Measurements from ENCODE around the gene LCE2C.
A peak's percentile ranks its signal among the peaks of the same experiment; 100 is the strongest.
"Not testable (repeated sequence)": the region's sequence is repeated elsewhere in the genome, so short reads cannot be mapped to it uniquely, and the experiment has no call there.

Gene LCE2C, protein sequence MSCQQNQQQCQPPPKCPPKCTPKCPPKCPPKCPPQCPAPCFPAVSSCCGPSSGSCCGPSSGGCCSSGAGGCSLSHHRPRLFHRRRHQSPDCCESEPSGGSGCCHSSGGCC

GRCh38 chr1:152674983-152675382 lies at the start of gene LCE2C:
TSS of gene LCE2C (plus strand) at chr1:152675279. CDS start at chr1:152676016, 737 bp downstream.
- DNase-seq (ENCODE audit: low spot score): not testable (repeated sequence)

DNA sequence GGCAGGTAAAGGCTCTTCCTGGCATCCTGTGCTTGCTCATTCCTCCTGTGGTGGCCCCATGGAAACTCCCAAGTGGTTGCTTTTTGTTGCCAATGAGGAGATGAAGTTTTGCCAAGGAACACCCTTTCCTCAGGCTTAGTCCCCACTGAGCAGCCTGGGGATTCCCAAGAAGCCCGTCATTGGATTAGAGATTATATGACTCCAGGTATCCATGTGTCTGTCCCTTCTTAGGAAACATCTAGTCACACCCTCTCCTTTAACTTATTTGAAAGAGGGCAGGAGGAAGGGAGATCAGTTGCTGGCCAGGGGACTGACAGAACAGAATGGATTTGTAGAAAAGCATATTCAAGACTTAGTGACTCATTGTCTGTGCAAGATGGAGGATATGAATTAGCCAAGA lies 48.3 kb upstream of the LCE2C start:
- no peak for DNase-seq (ENCODE audit: low spot score)

- DNase-seq (ENCODE audit: low spot score): no peak
Observed at GRCh38 chr1:152630596-152630995, 44.5 kb upstream of the LCE2C start.

- no peak for DNase-seq (ENCODE audit: low spot score)
Observed at GRCh38 chr1:152640351-152640750, 34.7 kb upstream of the LCE2C start.

DNA sequence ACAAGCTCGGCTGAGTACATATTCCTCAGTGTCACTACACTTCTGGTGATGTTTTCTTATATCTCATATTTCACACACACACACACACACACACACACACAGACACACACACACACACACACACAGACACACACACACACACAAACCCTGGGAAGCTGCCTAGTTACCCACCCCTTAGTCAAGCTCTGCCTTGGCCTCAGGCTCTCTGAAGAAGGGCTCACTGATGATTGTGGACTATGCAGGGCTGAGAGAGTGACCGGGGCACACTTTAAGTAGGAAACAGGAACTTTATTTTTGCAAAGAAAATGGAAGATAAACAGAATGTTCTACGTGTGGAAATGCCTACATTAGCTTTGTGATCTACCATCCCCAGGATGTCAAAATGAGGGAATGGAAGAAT lies 31.1 kb upstream of the LCE2C start:
- no peak for DNase-seq (ENCODE audit: low spot score)

DNA sequence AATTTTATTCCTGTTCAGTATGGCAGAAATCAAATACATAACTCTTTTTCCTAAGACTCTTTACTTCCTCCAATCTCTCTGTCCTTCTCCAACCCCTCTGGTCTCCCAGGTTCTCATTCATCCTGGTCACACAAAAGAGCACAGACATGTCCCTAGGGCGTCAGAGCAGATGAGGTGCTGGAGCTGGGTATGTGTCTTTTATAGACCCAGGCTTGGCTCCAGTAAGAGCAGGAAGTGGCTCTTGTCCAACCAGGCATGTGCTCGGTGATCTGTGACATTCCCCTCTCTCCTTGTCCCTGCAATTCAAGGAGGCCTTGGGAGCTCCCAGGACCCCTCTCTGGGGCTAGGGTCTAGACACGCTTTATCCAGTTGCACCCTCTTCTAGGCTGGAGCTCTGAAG lies 29.9 kb upstream of the LCE2C start:
- no peak for DNase-seq (ENCODE audit: low spot score)

GRCh38 chr1:152646656-152647055 lies 28.4 kb upstream of the LCE2C start:
- DNase-seq (ENCODE audit: low spot score): no peak

DNA sequence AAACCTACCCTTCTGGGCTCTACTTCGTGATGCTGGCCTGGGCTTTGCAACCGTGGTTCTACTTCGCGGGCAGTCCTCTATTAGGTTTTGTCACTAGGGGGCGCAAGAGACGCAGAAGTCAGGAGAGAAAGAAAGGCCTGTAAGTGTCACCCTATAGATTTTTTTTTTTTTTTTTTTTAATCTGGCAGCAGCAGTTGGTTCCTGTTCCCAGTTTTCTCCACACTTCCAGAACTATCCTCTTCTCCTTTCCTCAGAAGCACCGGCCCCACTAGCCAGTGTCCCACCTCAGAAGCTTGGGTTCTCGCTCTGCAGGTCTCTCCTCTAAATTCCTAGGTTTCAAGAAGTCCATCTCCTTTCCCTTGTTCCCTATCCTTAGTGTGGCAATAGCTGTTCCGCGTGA lies 21.0 kb upstream of the LCE2C start:
- DNase-seq (ENCODE audit: low spot score): peak; percentile 24

DNA sequence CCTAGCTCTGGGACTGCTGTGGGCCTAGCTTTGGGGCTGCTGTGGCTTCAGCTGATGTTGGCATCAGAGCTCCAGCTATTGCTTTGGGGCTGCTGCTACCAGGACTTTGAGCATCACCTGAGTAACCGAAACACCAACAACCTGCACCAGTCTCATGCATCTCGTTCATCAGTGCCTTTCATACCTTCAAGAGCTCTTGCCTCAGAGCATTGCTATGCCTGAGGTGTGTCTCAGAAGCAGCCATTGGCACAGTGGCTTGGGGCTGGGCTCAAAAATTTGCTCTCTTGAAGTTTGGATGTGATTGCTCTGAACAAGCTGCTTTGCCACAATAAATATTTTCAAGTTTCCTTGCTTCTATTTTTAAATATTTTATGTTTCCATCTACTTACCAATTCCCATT lies 18.6 kb upstream of the LCE2C start:
- DNase-seq (ENCODE audit: low spot score): no peak

GRCh38 chr1:152657677-152658076 lies 17.4 kb upstream of the LCE2C start:
- DNase-seq (ENCODE audit: low spot score): no peak

- no peak for DNase-seq (ENCODE audit: low spot score)
Observed at GRCh38 chr1:152658649-152659048, 16.4 kb upstream of the LCE2C start.

DNA sequence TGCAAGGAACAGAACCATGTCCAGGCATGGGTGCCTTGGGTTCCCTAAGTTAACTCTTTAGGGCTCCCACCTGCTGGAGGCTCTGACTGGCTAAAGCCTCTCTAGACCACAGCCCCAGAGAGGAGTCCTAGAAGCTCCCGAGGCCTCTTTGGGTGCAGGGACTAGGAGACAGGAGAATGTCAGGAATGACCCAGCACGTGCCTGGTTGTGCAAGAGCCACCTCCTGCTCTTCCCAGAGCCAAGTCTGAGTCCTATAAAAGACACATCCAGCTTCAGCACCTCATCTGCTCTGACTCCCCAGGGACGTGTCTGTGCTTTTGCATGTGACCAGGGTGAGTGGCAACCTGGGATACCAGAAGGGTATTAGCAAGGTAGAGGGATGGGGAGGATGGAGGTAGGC lies 12.0 kb upstream of the LCE2C start, which contains the start of gene LCE2D:
TSS of gene LCE2D (plus strand) at position 283 of the 400 bp plus-strand sequence. CDS start 726 bp downstream, outside the sequence.
- no peak for DNase-seq (ENCODE audit: low spot score)

DNA sequence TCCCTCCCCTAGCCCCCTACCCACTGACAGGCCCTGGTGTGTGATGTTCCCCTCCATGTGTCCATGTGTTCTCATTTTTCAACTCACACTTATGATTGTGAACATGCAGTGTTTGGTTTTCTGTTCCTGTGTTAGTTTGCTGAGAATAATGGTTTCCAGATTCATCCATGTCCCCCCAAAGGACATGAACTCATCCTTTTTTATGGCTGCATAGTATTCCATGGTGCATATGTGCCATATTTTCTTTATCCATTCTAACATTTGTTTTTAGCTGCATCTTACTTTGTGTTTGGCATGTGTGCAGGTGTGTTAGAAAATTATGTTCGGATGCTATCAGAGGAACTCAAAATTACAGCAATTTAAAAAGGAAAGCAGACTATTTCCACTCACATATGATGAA lies 8.9 kb upstream of the LCE2C start:
- not testable (repeated sequence) for DNase-seq (ENCODE audit: low spot score)

GRCh38 chr1:152667648-152668047 lies 7.4 kb upstream of the LCE2C start:
- DNase-seq (ENCODE audit: low spot score): no peak

DNA sequence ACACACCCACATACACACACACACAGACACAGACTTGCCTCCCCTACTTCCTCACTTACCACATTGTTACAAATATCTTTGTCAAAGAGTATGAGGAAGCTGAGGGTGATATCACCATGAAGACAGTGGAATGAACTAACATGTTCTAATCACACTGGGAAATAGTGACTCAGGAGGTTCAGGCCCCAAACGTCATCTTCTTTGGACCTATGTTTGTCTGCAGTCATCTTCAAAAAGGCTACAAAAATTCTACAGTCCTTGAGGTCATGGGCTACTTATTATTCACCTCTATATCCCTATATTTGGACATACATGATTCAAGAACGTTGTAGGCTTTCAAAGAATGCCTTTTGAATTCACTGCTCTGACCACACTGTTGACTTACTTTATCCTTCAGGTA lies 2.1 kb upstream of the LCE2C start:
- DNase-seq (ENCODE audit: low spot score): no peak

DNA sequence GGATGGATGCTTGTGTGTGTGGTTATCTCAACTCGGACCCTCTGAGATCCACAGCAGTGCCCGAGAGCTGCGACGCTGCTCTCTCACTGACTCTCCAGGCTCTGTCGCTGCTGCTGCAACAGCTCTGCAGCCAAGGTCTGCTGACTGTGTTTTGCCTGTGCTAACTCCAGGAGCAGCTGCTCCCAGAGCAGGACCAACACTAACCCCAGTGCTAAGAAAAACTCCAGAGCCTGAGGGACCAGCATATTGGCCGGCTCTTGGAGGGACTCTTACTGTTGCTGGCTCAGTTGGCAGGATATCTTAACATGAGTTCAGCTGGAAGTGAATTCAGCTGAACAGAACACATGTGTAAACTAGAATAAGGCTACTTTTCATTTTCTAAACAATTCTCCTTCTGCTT lies 4.4 kb downstream of the LCE2C start:
- DNase-seq (ENCODE audit: low spot score): no peak

- DNase-seq (ENCODE audit: low spot score): no peak
Observed at GRCh38 chr1:152681616-152682015, 6.5 kb downstream of the LCE2C start.

DNA sequence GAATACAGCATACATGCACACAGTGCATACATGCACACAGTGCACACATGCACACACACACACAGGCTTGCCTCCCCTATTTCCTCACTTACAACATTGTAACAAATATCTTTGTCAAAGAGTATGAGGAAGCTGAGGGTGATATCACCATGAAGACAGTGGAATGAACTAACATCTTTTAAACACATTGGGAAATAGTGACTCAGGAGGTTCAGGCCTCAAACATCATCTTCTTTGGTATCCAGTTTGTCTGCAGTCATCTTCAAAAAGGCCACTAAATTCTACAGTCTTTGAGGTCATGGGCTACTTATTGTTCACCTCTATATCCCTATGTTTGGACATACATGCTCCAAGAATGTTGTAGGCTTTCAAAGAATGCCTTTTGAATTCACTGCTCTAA lies 8.8 kb downstream of the LCE2C start:
- DNase-seq (ENCODE audit: low spot score): no peak

DNA sequence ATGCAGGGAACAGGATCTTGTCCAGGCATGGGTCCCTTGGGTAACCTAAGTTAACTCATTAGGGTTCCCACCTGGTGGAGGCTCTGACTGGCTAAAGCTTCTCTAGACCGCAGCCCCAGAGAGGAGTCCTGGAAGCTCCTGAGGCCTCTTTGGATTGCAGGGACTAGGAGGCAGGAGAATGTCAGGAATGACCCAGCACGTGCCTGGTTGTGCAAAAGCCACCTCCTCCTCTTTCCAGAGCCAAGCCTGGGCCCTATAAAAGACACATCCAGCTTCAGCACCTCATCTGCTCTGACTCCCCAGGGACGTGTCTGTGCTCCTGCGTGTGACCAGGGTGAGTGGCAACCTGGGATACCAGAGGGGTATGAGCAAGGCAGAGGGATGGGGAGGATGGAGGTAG lies 10.7 kb downstream of the LCE2C start, which contains the start of gene LCE2B:
TSS of gene LCE2B (plus strand) at position 301 of the 400 bp plus-strand sequence. CDS start 721 bp downstream, outside the sequence.
- DNase-seq (ENCODE audit: low spot score): not testable (repeated sequence)

DNA sequence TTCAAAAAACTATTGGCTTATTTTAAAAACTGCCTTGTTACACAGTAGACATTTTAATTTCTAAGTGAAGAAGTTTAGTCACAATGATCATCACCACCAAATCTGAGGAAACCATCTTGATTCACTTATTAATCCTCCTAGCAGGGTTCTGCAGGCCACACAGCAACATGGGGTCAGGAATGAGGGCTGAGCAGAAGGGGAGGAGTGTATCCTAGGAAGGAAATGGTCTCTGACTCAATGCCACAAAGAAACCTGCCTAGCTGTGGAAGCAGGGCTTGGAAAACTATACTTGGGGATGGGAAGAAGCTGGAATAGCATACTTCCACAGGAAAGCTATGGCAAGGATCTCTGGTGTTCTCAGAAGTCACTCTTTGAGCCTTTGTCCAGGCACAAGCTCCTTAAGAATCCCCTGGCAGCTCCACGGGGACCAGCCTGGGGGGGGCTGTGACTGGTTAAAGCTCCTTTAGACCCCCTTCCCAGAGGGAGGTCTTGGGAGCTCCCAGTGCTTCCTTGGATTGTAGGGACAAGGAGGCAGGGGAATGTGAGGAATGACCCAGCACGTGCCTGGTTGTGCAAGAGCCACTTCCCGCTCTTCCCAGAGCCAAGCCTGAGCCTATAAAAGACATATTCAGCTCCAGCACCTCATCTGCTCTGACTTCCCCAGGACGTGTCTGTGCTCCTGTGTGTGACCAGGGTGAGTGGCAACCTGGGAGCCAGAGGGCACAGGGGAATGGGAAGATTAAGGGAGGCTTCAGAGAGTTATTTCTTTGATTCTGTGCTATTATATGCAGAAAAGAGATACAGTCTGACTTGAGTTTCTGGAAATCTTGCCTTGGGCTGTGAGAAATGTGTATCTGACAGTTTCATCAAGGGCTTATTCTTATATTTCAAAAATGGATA lies 22.9 kb downstream of the LCE2C start, which contains the start of gene LCE2A:
TSS of gene LCE2A (plus strand) at position 645 of the 900 bp plus-strand sequence. CDS start 557 bp downstream, outside the sequence.
- no peak for DNase-seq (ENCODE audit: low spot score)

- no peak for DNase-seq (ENCODE audit: low spot score)
Observed at GRCh38 chr1:152699746-152700145, 24.7 kb downstream of the LCE2C start.

DNA sequence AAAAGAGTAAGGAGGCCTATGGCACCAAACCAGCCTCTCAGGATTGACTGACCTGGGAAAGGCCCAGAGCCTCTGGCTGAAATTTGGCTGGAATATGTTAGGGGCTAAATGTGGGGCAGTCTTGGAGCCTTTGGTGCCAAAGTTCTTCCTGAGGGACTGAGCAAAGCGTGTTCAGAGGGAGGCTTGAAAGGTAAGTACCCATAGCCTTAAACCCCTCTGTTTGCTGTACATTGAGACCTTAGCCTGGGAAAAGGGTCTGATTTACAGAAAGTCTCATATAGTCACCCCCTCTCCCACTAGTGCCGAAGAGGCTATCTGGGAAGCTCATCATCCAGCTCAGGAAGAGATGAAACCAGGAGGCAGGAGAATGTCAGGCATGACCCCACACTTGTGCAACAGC lies 32.8 kb downstream of the LCE2C start, which contains the start of gene LCE4A:
TSS of gene LCE4A (plus strand) at position 301 of the 400 bp plus-strand sequence. CDS start 916 bp downstream, outside the sequence.
- no peak for DNase-seq (ENCODE audit: low spot score)

GRCh38 chr1:152718238-152718637 lies 43.2 kb downstream of the LCE2C start:
- no peak for DNase-seq (ENCODE audit: low spot score)
